Gastroesophageal sphincter (tissue), 4 donors: Measurements from ENCODE around the gene SPATA25. TPM values are rescaled to one million over a fixed set of nuclear protein-coding genes. Genes with fewer than 3 reads are reported as not detected.

Experiments
- ATAC-seq: fragments of 150-250 bp; one replicate; pipeline ENCODE4 v1.9.1; 2016; ENCODE audit warnings: mild to moderate bottlenecking, moderate library complexity
- H3K27ac ChIP-seq, 4 donors: fragments of 200-600 bp; sonication (generic) in 3 of 4; 1 replicate in 3 of 4; 2 replicates in 1 of 4; pipeline ENCODE4 v1.5.1; 2016 to 2019
- H3K27me3 ChIP-seq: fragments of 200-600 bp; sonication (generic); one replicate; pipeline ENCODE4 v1.5.1; 2019
- H3K36me3 ChIP-seq, 2 donors: fragments of 200-600 bp; sonication (generic); one replicate each; pipeline ENCODE4 v1.5.1; 2019; ENCODE audit warnings: control low read depth in 1 of 2
- H3K4me1 ChIP-seq, 3 donors: fragments of 200-600 bp; sonication (generic); 1 replicate in 2 of 3; 2 replicates in 1 of 3; pipeline ENCODE4 v1.5.1; 2016 to 2019; ENCODE audit warnings: control low read depth in 2 of 3
- H3K4me3 ChIP-seq, 2 donors: fragments of 200-600 bp; sonication (generic); one replicate each; pipeline ENCODE4 v1.5.1; 2019; ENCODE audit warnings: mild to moderate bottlenecking in 1 of 2, moderate library complexity in 1 of 2
- H3K9me3 ChIP-seq, 3 donors: fragments of 200-600 bp; sonication (generic); one replicate each; pipeline ENCODE4 v1.5.1; 2017 to 2019; ENCODE audit warnings: control low read depth in 2 of 3
- CTCF ChIP-seq, 4 experiments: fragments of 200-600 bp in 2 of 4; fragments of 450-650 bp in 2 of 4; sonication (generic) in 1 of 4; IDR thresholded peaks; one replicate each; pipeline ENCODE4 v1.5.1; 2017 to 2019; ENCODE audit warnings: antibody characterized with exemption in 4 of 4, mild to moderate bottlenecking in 2 of 4, moderate library complexity in 2 of 4
- EP300 ChIP-seq: sonication (generic); formaldehyde crosslinking; IDR thresholded peaks from one replicate; pipeline ENCODE4 v1.6.1; 2017; ENCODE audit warnings: antibody characterized with exemption, mild to moderate bottlenecking
- POLR2A ChIP-seq, 2 donors: fragments of 450-650 bp; IDR thresholded peaks; one replicate each; pipeline ENCODE4 v1.6.1; 2017; ENCODE audit warnings: antibody characterized with exemption in 2 of 2, mild to moderate bottlenecking in 2 of 2, moderate library complexity in 1 of 2
- POLR2AphosphoS5 ChIP-seq: sonication (generic); formaldehyde crosslinking; IDR thresholded peaks from one replicate; pipeline ENCODE4 v1.6.1; 2017; ENCODE audit warnings: antibody characterized with exemption
- WGBS, 2 donors: methylation state at CpG; one replicate each; pipeline ENCODE4 v1.1.5; 2018; ENCODE audit warnings: low coverage in 1 of 2; 5-methylcytosine and 5-hydroxymethylcytosine counted together
- total RNA-seq, 4 donors: library from RNA; depleted of rRNA; stranded (reverse); fragments of >200 nt; gene quantifications; one replicate each; pipeline ENCODE4 v1.1.0, GENCODE V29; 2016

SPATA25 gene
- total RNA-seq, 4 donors from 2014 or later, result 4.2 to 7.9 (median 5.1) TPM; not detected in 1

- Histone ChIP-seq H3K4me3 (no peak overlapping the region), H3K36me3 (peaks cover 0 to 92% of the 10 kb centered on the region in 2 donors), H3K4me1 (peaks cover 0 to 18% (median 13%) of the 10 kb centered on the region in 3 donors), H3K27ac (no peak overlapping the region), H3K27me3 (no peaks in the 10 kb centered on the region), H3K9me3 (no peaks in the 10 kb centered on the region)
- WGBS, 2 donors, result 88% methylated on average over 7 of the region's 14 CpGs; no CpG with 5 or more reads in 1 of the 2 donors
- no peak for ATAC-seq
- no peak for TF ChIP-seq POLR2A (IDR thresholded peaks at IDR 0.05)
- TF ChIP-seq CTCF (IDR thresholded peaks at IDR 0.05), result no peak
- no peak for TF ChIP-seq EP300
- TF ChIP-seq POLR2AphosphoS5, result no peak
Observed at GRCh38 chr20:45896641-45897161, 9.3 kb upstream of the SPATA25 start.

GRCh38 chr20:45894797-45895196 lies 7.4 kb upstream of the SPATA25 start:
- Histone ChIP-seq H3K36me3 (peaks cover 0 to 76% of the 10 kb centered on the region in 2 donors), H3K9me3 (no peaks in the 10 kb centered on the region), H3K4me1 (peaks cover 0 to 33% (median 15%) of the 10 kb centered on the region in 3 donors), H3K27me3 (no peaks in the 10 kb centered on the region), H3K4me3 (no peak overlapping the region), H3K27ac (no peak overlapping the region)
- WGBS, 2 donors, result 76% methylated on average over 7 of the region's 12 CpGs; no CpG with 5 or more reads in 1 of the 2 donors
- no peak for ATAC-seq
- TF ChIP-seq POLR2A (IDR thresholded peaks at IDR 0.05) (no peak), CTCF (IDR thresholded peaks at IDR 0.05) (no peak), EP300 (no peak), POLR2AphosphoS5 (no peak)

GRCh38 chr20:45893831-45894230 lies 6.4 kb upstream of the SPATA25 start:
- WGBS, 2 donors, result 93% methylated on average over 4 of the region's 4 CpGs; no CpG with 5 or more reads in 1 of the 2 donors
- H3K36me3 ChIP-seq, result peaks cover 0 to 68% of the 10 kb centered on the region in 2 donors
- H3K27me3 ChIP-seq, result no peaks in the 10 kb centered on the region
- H3K27ac ChIP-seq, result no peak overlapping the region
- H3K4me3 ChIP-seq, result no peak overlapping the region
- no peaks in the 10 kb centered on the region for H3K9me3 ChIP-seq
- no peak for TF ChIP-seq POLR2AphosphoS5
- TF ChIP-seq EP300, result no peak
- no peak for TF ChIP-seq POLR2A (IDR thresholded peaks at IDR 0.05)
- no peak for TF ChIP-seq CTCF (IDR thresholded peaks at IDR 0.05)
- ATAC-seq, result no peak
- peaks cover 0 to 43% (median 20%) of the 10 kb centered on the region in 3 donors for H3K4me1 ChIP-seq

GRCh38 chr20:45892828-45893500 lies 5.5 kb upstream of the SPATA25 start:
- Histone ChIP-seq H3K4me1 (peaks cover 0 to 51% (median 20%) of the 10 kb centered on the region in 3 donors), H3K36me3 (peaks cover 0 to 68% of the 10 kb centered on the region in 2 donors), H3K4me3 (no peak overlapping the region), H3K9me3 (no peaks in the 10 kb centered on the region), H3K27ac (no peak overlapping the region), H3K27me3 (no peaks in the 10 kb centered on the region)
- no peak for TF ChIP-seq CTCF (IDR thresholded peaks at IDR 0.05)
- no peak for TF ChIP-seq POLR2AphosphoS5
- TF ChIP-seq EP300, result no peak
- TF ChIP-seq POLR2A (IDR thresholded peaks at IDR 0.05), result no peak
- ATAC-seq, result no peak
- 60 to 100% methylated on average over 1 to 2 of the region's 4 CpGs for WGBS, 2 donors
